T47D (cell line): ENCODE data around the gene GCN1.

Experiments
- DNase-seq, 2 experiments: peaks; one replicate each; pipeline versions ENCODE4 v3.0.0 to v3.0.0-alpha.2; 2011 to 2012; ENCODE audit warnings: low read depth in 1 of 2, low spot score in 1 of 2
- JUND ChIP-seq: IDR thresholded peaks from 2 replicates; pipeline ENCODE4 v1.6.1; 2012; ENCODE audit warnings: low read depth
- in situ Hi-C: cut with HindIII; loops from 2 replicates; pipeline ENCODE4 v1.10.0; 2016; ENCODE audit warnings: low sequenced_read_pairs, low pct_unique_long_range_greater_than_20kb

Gene GCN1

GRCh38 chr12:120119271-120119973 is 75.1 kb downstream of the GCN1 start:
- in situ Hi-C loops, result no loop called here
- no peak for TF ChIP-seq JUND
- DNase-seq, result no peak

GRCh38 chr12:120118321-120119061 is 76.0 kb downstream of the GCN1 start:
- in situ Hi-C loops, result no loop called here
- DNase-seq, result no peak
- TF ChIP-seq JUND, result no peak

GRCh38 chr12:120117961-120118320 is 76.6 kb downstream of the GCN1 start:
- TF ChIP-seq JUND, result no peak
- DNase-seq, result no peak
- in situ Hi-C loops, result no loop called here

- in situ Hi-C loops, result no loop called here
- peak; percentile 97 to 100 for DNase-seq
- TF ChIP-seq JUND, result no peak
Measured at GRCh38 chr12:120116792-120117651, 77.5 kb downstream of the GCN1 start.

GRCh38 chr12:120116441-120116791 is 78.1 kb downstream of the GCN1 start, which contains the start of gene RAB35:
RAB35 (minus strand) TSS chr12:120116753; CDS start chr12:120116650, 103 bp downstream.
- no peak for DNase-seq
- TF ChIP-seq JUND, result no peak
- in situ Hi-C loops, result no loop called here

- DNase-seq, result peak; percentile 56 to 72
- in situ Hi-C loops, result no loop called here
Measured at GRCh38 chr12:120115692-120116440, 78.6 kb downstream of the GCN1 start.

GRCh38 chr12:120115066-120115465 is 79.4 kb downstream of the GCN1 start:
- DNase-seq, result no peak
- no peak for TF ChIP-seq JUND
- in situ Hi-C loops, result no loop called here

More at GRCh38 chr12:120115692-120116440, 78.6 kb downstream of the GCN1 start:
- no peak for TF ChIP-seq JUND

- no peak for DNase-seq
- TF ChIP-seq JUND, result no peak
- in situ Hi-C loops, result no loop called here
Measured at GRCh38 chr12:120110550-120111501, 83.7 kb downstream of the GCN1 start.

- peak in 1 of 2 experiments; percentile 78 for DNase-seq
- TF ChIP-seq JUND, result no peak
- in situ Hi-C loops, result no loop called here
Measured at GRCh38 chr12:120109570-120110267, 84.8 kb downstream of the GCN1 start.

GRCh38 chr12:120106151-120106550 is 88.4 kb downstream of the GCN1 start:
- no peak for TF ChIP-seq JUND

GRCh38 chr12:120103371-120103770 is 91.1 kb downstream of the GCN1 start:
- TF ChIP-seq JUND, result no peak
- in situ Hi-C loops, result no loop called here

More at GRCh38 chr12:120106151-120106550, 88.4 kb downstream of the GCN1 start:
- DNase-seq, result no peak
- in situ Hi-C loops, result no loop called here

More at GRCh38 chr12:120103371-120103770, 91.1 kb downstream of the GCN1 start:
- DNase-seq, result no peak
